HEK293 (cell line): ENCODE data around the gene TRIM13.
"Not testable (repeated sequence)": the region's sequence is repeated elsewhere in the genome, so short reads cannot be mapped to it uniquely, and the experiment has no call there.

Source experiments
- CTCF ChIA-PET: fragments of 350-600 bp; formaldehyde crosslinking; extraction: SDS; loops from one replicate; lab custom pipeline; 2021; ENCODE audit warnings: antibody characterized with exemption; lab: Yijun Ruan, JAX
- POLR2A ChIA-PET: fragments of 300-600 bp; formaldehyde crosslinking; extraction: SDS; loops from one replicate; lab custom pipeline; 2020; ENCODE audit warnings: antibody characterized with exemption, inconsistent platforms; lab: Yijun Ruan, JAX
- H3K27ac ChIP-seq: fragments of 200-500 bp; sonication (Bioruptor generic); 2 replicates; pipeline ENCODE4 v1.5.1; 2014; ENCODE audit warnings: low read depth, low read length, control low read depth, inconsistent platforms; ENCODE audit errors: extremely low read depth
- H3K36me3 ChIP-seq, 2 experiments: fragments of 200-500 bp in 1 of 2; sonication (Bioruptor generic) in 1 of 2; 1 replicate in 1 of 2; 2 replicates in 1 of 2; pipeline ENCODE4 v1.5.1; 2014 to 2017; ENCODE audit warnings: inconsistent platforms in 2 of 2, low read length in 2 of 2; ENCODE audit not compliant: control insufficient read depth in 2 of 2, insufficient read depth in 1 of 2
- H3K4me1 ChIP-seq: fragments of 200-500 bp; sonication (Bioruptor generic); 2 replicates; pipeline ENCODE4 v1.5.1; 2014; ENCODE audit warnings: mild to moderate bottlenecking, low read length, inconsistent platforms; ENCODE audit not compliant: control insufficient read depth, insufficient read depth
- H3K4me3 ChIP-seq: 2 replicates; pipeline ENCODE4 v1.5.1; 2011; ENCODE audit warnings: low read depth, mild to moderate bottlenecking, control low read depth, low read length, moderate library complexity
- H3K9me3 ChIP-seq: fragments of 200-500 bp; sonication (Bioruptor generic); 2 replicates; pipeline ENCODE4 v1.5.1; 2014; ENCODE audit warnings: low read depth, low read length, inconsistent platforms; ENCODE audit not compliant: control insufficient read depth, insufficient read depth
- KLF10 ChIP-seq: fragments of 450-650 bp; IDR thresholded peaks from 2 replicates; pipeline ENCODE4 v1.5.1; 2018; ENCODE audit warnings: missing biosample characterization, mild to moderate bottlenecking, missing genetic modification characterization
- KLF7 ChIP-seq: fragments of 450-650 bp; formaldehyde crosslinking; IDR thresholded peaks from 2 replicates; pipeline ENCODE4 v1.5.1; 2016; ENCODE audit warnings: missing biosample characterization, missing genetic modification characterization, borderline replicate concordance
- MZF1 ChIP-seq: fragments of 450-650 bp; formaldehyde crosslinking; IDR thresholded peaks from 2 replicates; pipeline ENCODE4 v1.5.1; 2017; ENCODE audit warnings: missing biosample characterization, missing genetic modification characterization, borderline replicate concordance
- SP2 ChIP-seq: fragments of 450-650 bp; formaldehyde crosslinking; IDR thresholded peaks from 2 replicates; pipeline ENCODE4 v1.5.1; 2016; ENCODE audit warnings: missing biosample characterization, missing genetic modification characterization
- ZBTB1 ChIP-seq: fragments of 450-650 bp; formaldehyde crosslinking; IDR thresholded peaks from 2 replicates; pipeline ENCODE4 v1.5.1; 2016; ENCODE audit warnings: missing biosample characterization, missing genetic modification characterization
- ZNF121 ChIP-seq: fragments of 450-650 bp; formaldehyde crosslinking; IDR thresholded peaks from 2 replicates; pipeline ENCODE4 v1.5.1; 2016; ENCODE audit warnings: missing biosample characterization, missing genetic modification characterization
- ZNF174 ChIP-seq: fragments of 450-650 bp; formaldehyde crosslinking; IDR thresholded peaks from 2 replicates; pipeline ENCODE4 v1.5.0; 2017; ENCODE audit warnings: missing biosample characterization, mild to moderate bottlenecking, missing genetic modification characterization
- ZNF23 ChIP-seq: fragments of 450-650 bp; formaldehyde crosslinking; IDR thresholded peaks from 2 replicates; pipeline ENCODE4 v1.5.1; 2016; ENCODE audit warnings: missing biosample characterization, missing genetic modification characterization, borderline replicate concordance
- ZNF239 ChIP-seq: fragments of 450-650 bp; formaldehyde crosslinking; IDR thresholded peaks from 2 replicates; pipeline ENCODE4 v1.5.1; 2016; ENCODE audit warnings: missing biosample characterization, missing genetic modification characterization
- ZNF280C ChIP-seq: fragments of 450-650 bp; formaldehyde crosslinking; IDR thresholded peaks from 2 replicates; pipeline ENCODE4 v1.5.1; 2016; ENCODE audit warnings: missing biosample characterization, missing genetic modification characterization
- ZNF350 ChIP-seq: fragments of 450-650 bp; formaldehyde crosslinking; IDR thresholded peaks from 2 replicates; pipeline ENCODE4 v1.5.0; 2017; ENCODE audit warnings: missing biosample characterization, mild to moderate bottlenecking, missing genetic modification characterization
- ZNF366 ChIP-seq: fragments of 450-650 bp; formaldehyde crosslinking; conservative IDR thresholded peaks from 2 replicates; pipeline ENCODE4 v1.5.1; 2016; ENCODE audit warnings: missing biosample characterization, missing genetic modification characterization
- ZNF426 ChIP-seq: fragments of 450-650 bp; formaldehyde crosslinking; IDR thresholded peaks from 2 replicates; pipeline ENCODE4 v1.5.1; 2017; ENCODE audit warnings: missing biosample characterization, missing genetic modification characterization, mild to moderate bottlenecking, inconsistent platforms, moderate library complexity
- ZNF449 ChIP-seq: fragments of 450-650 bp; formaldehyde crosslinking; IDR thresholded peaks from 2 replicates; pipeline ENCODE4 v1.5.1; 2017; ENCODE audit warnings: missing biosample characterization, mild to moderate bottlenecking, missing genetic modification characterization, moderate library complexity
- ZNF521 ChIP-seq: fragments of 450-650 bp; formaldehyde crosslinking; IDR thresholded peaks from 2 replicates; pipeline ENCODE4 v1.5.1; 2017; ENCODE audit warnings: missing biosample characterization, mild to moderate bottlenecking, missing genetic modification characterization
- ZNF571 ChIP-seq: fragments of 450-650 bp; formaldehyde crosslinking; IDR thresholded peaks from 2 replicates; pipeline ENCODE4 v1.5.0; 2017; ENCODE audit warnings: missing biosample characterization, missing genetic modification characterization
- ZNF596 ChIP-seq: fragments of 450-650 bp; IDR thresholded peaks from 2 replicates; pipeline ENCODE4 v1.5.0; 2018; ENCODE audit warnings: missing biosample characterization, mild to moderate bottlenecking, missing genetic modification characterization, moderate library complexity
- TF ChIP-seq, protein P1 (sequence below): fragments of 450-650 bp; formaldehyde crosslinking; IDR thresholded peaks from 2 replicates; pipeline ENCODE4 v1.5.1; 2016; ENCODE audit warnings: missing biosample characterization, missing genetic modification characterization
- TF ChIP-seq, protein P2 (sequence below): fragments of 450-650 bp; formaldehyde crosslinking; IDR thresholded peaks from 2 replicates; pipeline ENCODE4 v1.5.1; 2016; ENCODE audit warnings: missing biosample characterization, missing genetic modification characterization
- TF ChIP-seq, protein P3 (sequence below): fragments of 450-650 bp; formaldehyde crosslinking; IDR thresholded peaks from 2 replicates; pipeline ENCODE4 v1.5.1; 2016; ENCODE audit warnings: missing biosample characterization, missing genetic modification characterization
- TF ChIP-seq, protein P4 (sequence below): fragments of 450-650 bp; formaldehyde crosslinking; IDR thresholded peaks from 2 replicates; pipeline ENCODE4 v1.5.1; 2016; ENCODE audit warnings: missing biosample characterization, missing genetic modification characterization, low read depth

TRIM13 gene

GRCh38 chr13:49996951-49997895 lies at the start of gene TRIM13 (continued):
- TF ChIP-seq ZNF239 (tag by site-specific recombination) (no peak), KLF7 (tag by site-specific recombination) (no peak), ZBTB1 (no peak), MZF1 (tag by site-specific recombination) (no peak), ZNF571 (tag by site-specific recombination) (no peak), ZNF350 (tag by site-specific recombination) (no peak), ZNF280C (tag by site-specific recombination) (no peak), ZNF426 (no peak), ZNF596 (tag by site-specific recombination) (no peak; the same call in 1 of the 2 replicates), ZNF366 (0 out of 2 replicates have a peak, but pooled peaks have one; percentile 40), ZNF449 (no peak), SP2 (tag by site-specific recombination) (peak; percentile 64), KLF10 (tag by site-specific recombination) (0 out of 2 replicates have a peak, but pooled peaks have one; percentile 15), ZNF521 (tag by site-specific recombination) (no peak), ZNF121 (tag by site-specific recombination) (peak; percentile 72), ZNF23 (tag by site-specific recombination) (no peak), ZNF174 (no peak)
- TF ChIP-seq, protein P1, sequence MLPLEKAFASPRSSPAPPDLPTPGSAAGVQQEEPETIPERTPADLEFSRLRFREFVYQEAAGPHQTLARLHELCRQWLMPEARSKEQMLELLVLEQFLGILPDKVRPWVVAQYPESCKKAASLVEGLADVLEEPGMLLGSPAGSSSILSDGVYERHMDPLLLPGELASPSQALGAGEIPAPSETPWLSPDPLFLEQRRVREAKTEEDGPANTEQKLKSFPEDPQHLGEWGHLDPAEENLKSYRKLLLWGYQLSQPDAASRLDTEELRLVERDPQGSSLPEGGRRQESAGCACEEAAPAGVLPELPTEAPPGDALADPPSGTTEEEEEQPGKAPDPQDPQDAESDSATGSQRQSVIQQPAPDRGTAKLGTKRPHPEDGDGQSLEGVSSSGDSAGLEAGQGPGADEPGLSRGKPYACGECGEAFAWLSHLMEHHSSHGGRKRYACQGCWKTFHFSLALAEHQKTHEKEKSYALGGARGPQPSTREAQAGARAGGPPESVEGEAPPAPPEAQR (tag by site-specific recombination): no peak
- TF ChIP-seq, protein P2, sequence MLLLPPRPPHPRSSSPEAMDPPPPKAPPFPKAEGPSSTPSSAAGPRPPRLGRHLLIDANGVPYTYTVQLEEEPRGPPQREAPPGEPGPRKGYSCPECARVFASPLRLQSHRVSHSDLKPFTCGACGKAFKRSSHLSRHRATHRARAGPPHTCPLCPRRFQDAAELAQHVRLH: no peak
- TF ChIP-seq, protein P3, sequence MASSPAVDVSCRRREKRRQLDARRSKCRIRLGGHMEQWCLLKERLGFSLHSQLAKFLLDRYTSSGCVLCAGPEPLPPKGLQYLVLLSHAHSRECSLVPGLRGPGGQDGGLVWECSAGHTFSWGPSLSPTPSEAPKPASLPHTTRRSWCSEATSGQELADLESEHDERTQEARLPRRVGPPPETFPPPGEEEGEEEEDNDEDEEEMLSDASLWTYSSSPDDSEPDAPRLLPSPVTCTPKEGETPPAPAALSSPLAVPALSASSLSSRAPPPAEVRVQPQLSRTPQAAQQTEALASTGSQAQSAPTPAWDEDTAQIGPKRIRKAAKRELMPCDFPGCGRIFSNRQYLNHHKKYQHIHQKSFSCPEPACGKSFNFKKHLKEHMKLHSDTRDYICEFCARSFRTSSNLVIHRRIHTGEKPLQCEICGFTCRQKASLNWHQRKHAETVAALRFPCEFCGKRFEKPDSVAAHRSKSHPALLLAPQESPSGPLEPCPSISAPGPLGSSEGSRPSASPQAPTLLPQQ: peak; percentile 6; the same call in 1 of the 2 replicates
- TF ChIP-seq, protein P4, sequence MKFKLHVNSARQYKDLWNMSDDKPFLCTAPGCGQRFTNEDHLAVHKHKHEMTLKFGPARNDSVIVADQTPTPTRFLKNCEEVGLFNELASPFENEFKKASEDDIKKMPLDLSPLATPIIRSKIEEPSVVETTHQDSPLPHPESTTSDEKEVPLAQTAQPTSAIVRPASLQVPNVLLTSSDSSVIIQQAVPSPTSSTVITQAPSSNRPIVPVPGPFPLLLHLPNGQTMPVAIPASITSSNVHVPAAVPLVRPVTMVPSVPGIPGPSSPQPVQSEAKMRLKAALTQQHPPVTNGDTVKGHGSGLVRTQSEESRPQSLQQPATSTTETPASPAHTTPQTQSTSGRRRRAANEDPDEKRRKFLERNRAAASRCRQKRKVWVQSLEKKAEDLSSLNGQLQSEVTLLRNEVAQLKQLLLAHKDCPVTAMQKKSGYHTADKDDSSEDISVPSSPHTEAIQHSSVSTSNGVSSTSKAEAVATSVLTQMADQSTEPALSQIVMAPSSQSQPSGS: no peak

DNA sequence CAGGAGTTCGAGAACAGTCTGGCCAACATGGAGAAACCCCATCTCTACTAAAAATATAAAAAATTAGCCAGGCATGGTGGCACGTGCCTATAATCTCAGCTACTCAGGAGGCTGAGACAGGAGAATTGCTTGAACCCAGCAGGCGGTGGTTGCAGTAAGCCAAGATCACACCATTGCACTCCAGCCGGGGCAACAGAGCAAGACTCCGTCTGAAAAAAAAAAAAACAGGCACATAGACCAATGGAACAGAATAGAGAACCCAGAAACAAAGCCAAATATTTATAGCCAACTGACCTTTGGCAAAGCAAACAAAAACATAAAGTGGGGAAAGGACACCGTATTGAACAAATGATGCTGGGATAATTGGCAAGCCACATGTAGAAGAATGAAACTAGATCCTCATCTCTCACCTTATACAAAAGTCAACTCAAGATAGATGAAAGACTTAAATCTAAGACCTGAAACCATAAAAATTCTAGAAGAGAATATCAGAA lies 48.0 kb upstream of the TRIM13 start:
- POLR2A ChIA-PET, CTCF ChIA-PET, H3K27ac ChIP-seq: not testable (repeated sequence)

More for the DNA sequence above, 48.0 kb upstream of the TRIM13 start:
- H3K4me3 ChIP-seq, H3K36me3 ChIP-seq, H3K9me3 ChIP-seq, H3K4me1 ChIP-seq: not testable (repeated sequence)
